Caco-2 (cell line): Measurements from ENCODE around the gene NFASC. TPM values are rescaled to one million over a fixed set of nuclear protein-coding genes. Genes with fewer than 3 reads are reported as not detected.

Experiments
- BruUV-seq: library from RNA; stranded (reverse); fragments of 400-500 nt; replicated peaks from 2 replicates; lab custom pipeline; 2021; lab: Mats Ljungman, UMichigan
- CTCF ChIA-PET: fragments of 300-600 bp; sonication (Branson Sonifier 250); formaldehyde crosslinking; loops from one replicate; lab custom pipeline; 2022; ENCODE audit warnings: antibody characterized with exemption; lab: Charles Lee
- POLR2A ChIA-PET: fragments of 300-600 bp; sonication (Branson Sonifier 250); formaldehyde crosslinking; loops from one replicate; lab custom pipeline; 2022; ENCODE audit warnings: antibody characterized with exemption; lab: Charles Lee
- DNase-seq, 2 experiments: peaks; one replicate each; pipeline versions ENCODE4 v3.0.0 to v3.0.0-alpha.2; 2020 to 2022
- H3K27me3 ChIP-seq: replicated peaks from 2 replicates; pipeline ENCODE4 v1.6.0; 2011; ENCODE audit warnings: low read length; ENCODE audit not compliant: control insufficient read depth, insufficient read depth
- H3K36me3 ChIP-seq: 2 replicates; pipeline ENCODE4 v1.5.1; 2011; ENCODE audit warnings: low read length; ENCODE audit not compliant: control insufficient read depth, insufficient read depth
- H3K4me1 ChIP-seq: fragments of 250-450 bp; sonication (Bioruptor Pico); 2 replicates; pipeline ENCODE4 v1.5.1; 2020; ENCODE audit warnings: mild to moderate bottlenecking
- H3K4me3 ChIP-seq: 2 replicates; pipeline ENCODE4 v1.5.1; 2011; ENCODE audit warnings: low read depth, mild to moderate bottlenecking, control low read depth, low read length
- H3K9me3 ChIP-seq: fragments of 250-450 bp; sonication (Bioruptor Pico); 2 replicates; pipeline ENCODE4 v1.5.1; 2020; ENCODE audit warnings: mild to moderate bottlenecking, moderate library complexity
- H3K27ac Mint-ChIP-seq: one replicate; pipeline ENCODE4 v1.8.0; 2022; ENCODE audit warnings: mixed read lengths; ENCODE audit not compliant: unreplicated experiment
- H3K27me3 Mint-ChIP-seq: one replicate; pipeline ENCODE4 v1.8.0; 2022; ENCODE audit warnings: mixed read lengths; ENCODE audit not compliant: insufficient read depth, unreplicated experiment
- H3K36me3 Mint-ChIP-seq: one replicate; pipeline ENCODE4 v1.8.0; 2022; ENCODE audit warnings: mild to moderate bottlenecking, mixed read lengths; ENCODE audit not compliant: insufficient read depth, unreplicated experiment
- H3K4me1 Mint-ChIP-seq: one replicate; pipeline ENCODE4 v1.8.0; 2022; ENCODE audit warnings: low read depth, mixed read lengths; ENCODE audit not compliant: unreplicated experiment
- H3K4me3 Mint-ChIP-seq: one replicate; pipeline ENCODE4 v1.8.0; 2022; ENCODE audit warnings: mild to moderate bottlenecking, moderate library complexity, mixed read lengths; ENCODE audit not compliant: unreplicated experiment
- H3K9me3 Mint-ChIP-seq: one replicate; pipeline ENCODE4 v1.8.0; 2022; ENCODE audit warnings: mixed read lengths; ENCODE audit not compliant: unreplicated experiment
- intact Hi-C: fragments of 100-400 bp; cut with micrococcal nuclease; formaldehyde crosslinking; loops from one replicate; pipeline ENCODE4 v1.10.0; 2022; ENCODE audit not compliant: unreplicated experiment
- total RNA-seq: library from RNA; stranded (reverse); gene quantifications from 2 replicates; pipeline ENCODE4 v1.2.3, GENCODE V29; 2022
- TF ChIP-seq, protein P1 (sequence below), 2 experiments: fragments of 200-600 bp in 1 of 2; IDR thresholded peaks; 1 replicate in 1 of 2; 2 replicates in 1 of 2; pipeline versions ENCODE4 v1.5.1 to v1.8.0; 2011 to 2022; ENCODE audit warnings: antibody characterized with exemption in 1 of 2, control low read depth in 1 of 2, inconsistent platforms in 1 of 2, low read depth in 1 of 2, low read length in 1 of 2, mild to moderate bottlenecking in 1 of 2, moderate library complexity in 1 of 2; ENCODE audit not compliant: insufficient read depth in 1 of 2, severe bottlenecking in 1 of 2, unreplicated experiment in 1 of 2

NFASC gene
- total RNA-seq, 1 experiment from 2014 or later: 1.3 TPM

DNA sequence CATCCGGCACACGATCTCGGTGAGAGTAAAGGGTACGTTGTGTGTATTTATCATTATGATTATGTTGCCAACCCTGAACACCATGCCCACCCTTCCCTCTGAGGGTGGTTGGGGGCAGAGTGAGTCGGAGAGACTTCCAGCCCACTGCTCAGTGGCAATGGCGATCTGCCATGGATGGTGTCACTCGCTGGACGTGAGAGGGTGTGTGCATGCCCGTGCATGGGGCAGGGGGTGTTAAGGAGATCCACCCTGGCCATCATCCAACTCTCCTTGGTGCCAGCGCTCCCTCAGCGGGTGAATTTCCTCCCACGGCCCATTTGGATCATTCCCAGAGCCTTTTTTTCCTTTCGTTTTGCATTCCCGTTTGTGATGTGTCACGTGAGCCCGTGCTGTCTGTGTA lies 98.3 kb downstream of the NFASC start:
- TF ChIP-seq, protein P1, sequence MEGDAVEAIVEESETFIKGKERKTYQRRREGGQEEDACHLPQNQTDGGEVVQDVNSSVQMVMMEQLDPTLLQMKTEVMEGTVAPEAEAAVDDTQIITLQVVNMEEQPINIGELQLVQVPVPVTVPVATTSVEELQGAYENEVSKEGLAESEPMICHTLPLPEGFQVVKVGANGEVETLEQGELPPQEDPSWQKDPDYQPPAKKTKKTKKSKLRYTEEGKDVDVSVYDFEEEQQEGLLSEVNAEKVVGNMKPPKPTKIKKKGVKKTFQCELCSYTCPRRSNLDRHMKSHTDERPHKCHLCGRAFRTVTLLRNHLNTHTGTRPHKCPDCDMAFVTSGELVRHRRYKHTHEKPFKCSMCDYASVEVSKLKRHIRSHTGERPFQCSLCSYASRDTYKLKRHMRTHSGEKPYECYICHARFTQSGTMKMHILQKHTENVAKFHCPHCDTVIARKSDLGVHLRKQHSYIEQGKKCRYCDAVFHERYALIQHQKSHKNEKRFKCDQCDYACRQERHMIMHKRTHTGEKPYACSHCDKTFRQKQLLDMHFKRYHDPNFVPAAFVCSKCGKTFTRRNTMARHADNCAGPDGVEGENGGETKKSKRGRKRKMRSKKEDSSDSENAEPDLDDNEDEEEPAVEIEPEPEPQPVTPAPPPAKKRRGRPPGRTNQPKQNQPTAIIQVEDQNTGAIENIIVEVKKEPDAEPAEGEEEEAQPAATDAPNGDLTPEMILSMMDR (IDR thresholded peaks at IDR 0.05; ENCODE audit: insufficient read depth in 1 of 2, low read depth in 1 of 2, low read length in 1 of 2, severe bottlenecking in 1 of 2, unreplicated experiment in 1 of 2): no peak
- no peaks in the 10 kb centered on the region for H3K36me3 ChIP-seq

DNA sequence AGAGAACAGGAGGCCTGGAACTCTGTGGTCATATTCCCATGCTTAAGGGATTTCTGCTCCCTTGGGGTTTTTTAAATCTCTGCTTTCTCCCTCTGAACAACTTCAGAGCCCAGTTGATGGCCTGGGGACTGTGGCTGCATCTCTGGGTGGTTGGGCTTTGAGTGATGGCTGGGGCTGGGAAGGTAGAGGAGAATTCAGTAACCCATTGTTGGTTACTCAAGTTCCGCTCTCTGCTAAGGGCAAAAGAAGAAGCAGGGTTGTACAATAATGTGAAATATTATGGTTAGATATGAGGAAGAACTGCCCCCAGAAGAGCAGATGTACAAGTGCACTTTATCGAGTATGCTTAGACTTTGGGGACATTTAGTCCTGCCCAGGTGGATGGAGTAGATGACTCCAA lies 100.3 kb downstream of the NFASC start:
- intact Hi-C loops: no loop called here
- TF ChIP-seq, protein P1 (IDR thresholded peaks at IDR 0.05; ENCODE audit: insufficient read depth in 1 of 2, low read depth in 1 of 2, low read length in 1 of 2, severe bottlenecking in 1 of 2, unreplicated experiment in 1 of 2): no peak
- no peaks in the 10 kb centered on the region for H3K36me3 ChIP-seq
- H3K4me3 ChIP-seq: no peak overlapping the region
- no peaks in the 10 kb centered on the region for H3K4me1 Mint-ChIP-seq
- H3K36me3 Mint-ChIP-seq: no peaks in the 10 kb centered on the region
- ChIA-PET POLR2A (interaction anchor here (0.5 kb wide), 1 partner anchor 330 kb away, joined by 5 read pairs; no protein-coding TSS in a partner anchor), CTCF (interaction anchor here (3.5 kb wide), 1 partner anchor 91 kb away, joined by 23 read pairs; no protein-coding TSS in a partner anchor)
- H3K27ac Mint-ChIP-seq: no peak overlapping the region
- no peaks in the 10 kb centered on the region for H3K4me1 ChIP-seq
- H3K27me3 Mint-ChIP-seq: peaks cover 13% of the 10 kb centered on the region
- no peaks in the 10 kb centered on the region for H3K9me3 Mint-ChIP-seq
- H3K27me3 ChIP-seq: no peaks in the 10 kb centered on the region
- no TSS peak for BruUV-seq
- DNase-seq: no peak
- H3K9me3 ChIP-seq: no peaks in the 10 kb centered on the region
- no peak overlapping the region for H3K4me3 Mint-ChIP-seq

More for the DNA sequence above, 98.3 kb downstream of the NFASC start:
- POLR2A ChIA-PET: no interaction called here
- H3K4me1 Mint-ChIP-seq: no peaks in the 10 kb centered on the region
- no peaks in the 10 kb centered on the region for H3K9me3 ChIP-seq
- H3K4me3 Mint-ChIP-seq: no peak overlapping the region
- CTCF ChIA-PET: no interaction called here
- no TSS peak for BruUV-seq
- no peaks in the 10 kb centered on the region for H3K27me3 ChIP-seq
- intact Hi-C loops: no loop called here
- H3K9me3 Mint-ChIP-seq: no peaks in the 10 kb centered on the region
- H3K36me3 Mint-ChIP-seq: no peaks in the 10 kb centered on the region
- DNase-seq: no peak
- peaks cover 19% of the 10 kb centered on the region for H3K27me3 Mint-ChIP-seq
- no peak overlapping the region for H3K27ac Mint-ChIP-seq
- no peaks in the 10 kb centered on the region for H3K4me1 ChIP-seq
- no peak overlapping the region for H3K4me3 ChIP-seq

DNA sequence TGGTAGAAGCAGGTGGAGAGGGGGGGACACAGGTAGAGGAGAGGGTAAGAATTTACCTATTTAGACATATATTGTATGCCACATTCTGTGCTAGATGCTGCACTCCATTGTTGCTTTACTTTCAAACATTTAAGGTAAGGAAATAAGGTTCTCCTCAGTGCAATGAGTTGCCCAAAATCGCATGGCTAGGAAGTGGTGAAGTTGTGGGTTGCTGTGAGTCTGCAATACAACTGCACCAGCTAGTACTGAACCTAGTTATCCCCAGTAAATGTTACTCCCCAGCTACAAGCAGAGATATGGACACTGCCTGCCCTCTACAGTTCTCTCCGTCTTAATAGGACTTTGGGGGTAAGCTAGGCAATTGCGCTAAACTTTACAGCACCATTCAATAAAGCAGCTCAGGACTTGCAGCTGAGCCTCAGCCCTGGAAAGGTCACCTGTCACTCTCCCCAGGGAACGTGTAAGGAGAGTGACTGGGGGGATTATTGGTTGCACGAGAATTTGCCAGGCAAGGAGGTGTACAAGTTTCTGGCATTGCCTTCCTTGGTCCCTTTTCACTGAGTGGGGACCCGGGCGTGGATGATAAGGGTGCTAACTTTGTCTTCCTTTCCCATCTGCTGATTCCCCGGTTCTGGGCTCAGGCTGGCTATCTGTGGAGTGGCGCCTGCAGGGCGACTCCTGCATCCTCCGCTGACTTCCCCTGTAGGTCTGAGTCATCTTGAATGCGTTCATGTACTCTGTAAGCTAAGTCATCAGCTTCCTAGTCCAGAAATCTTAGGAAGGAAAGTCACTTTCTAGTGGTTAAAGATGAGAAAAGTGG lies 101.1 kb downstream of the NFASC start:
- no peak overlapping the region for H3K27ac Mint-ChIP-seq
- H3K9me3 Mint-ChIP-seq: no peaks in the 10 kb centered on the region
- Histone ChIP-seq H3K4me1 (no peaks in the 10 kb centered on the region), H3K4me3 (no peak overlapping the region), H3K27me3 (no peaks in the 10 kb centered on the region), H3K9me3 (no peaks in the 10 kb centered on the region), H3K36me3 (no peaks in the 10 kb centered on the region)
- H3K4me3 Mint-ChIP-seq: no peak overlapping the region
- no peak for DNase-seq
- H3K36me3 Mint-ChIP-seq: no peaks in the 10 kb centered on the region
- no peaks in the 10 kb centered on the region for H3K4me1 Mint-ChIP-seq
- no TSS peak for BruUV-seq
- intact Hi-C loops: no loop called here
- TF ChIP-seq, protein P1 (IDR thresholded peaks at IDR 0.05; ENCODE audit: insufficient read depth in 1 of 2, low read depth in 1 of 2, low read length in 1 of 2, severe bottlenecking in 1 of 2, unreplicated experiment in 1 of 2): no peak
- peaks cover 13% of the 10 kb centered on the region for H3K27me3 Mint-ChIP-seq
- ChIA-PET POLR2A (interaction anchor here (0.5 kb wide), 1 partner anchor 329 kb away, joined by 5 read pairs; no protein-coding TSS in a partner anchor), CTCF (interaction anchor here (3.5 kb wide), 1 partner anchor 90 kb away, joined by 23 read pairs; no protein-coding TSS in a partner anchor)
